Measurements from ENCODE around the gene ARMC8.

- TF ChIP-seq SMC3 (conservative IDR thresholded peaks at IDR 0.05; ENCODE audit: poor library complexity) = no peak
- no peak for TF ChIP-seq CTCF (IDR thresholded peaks at IDR 0.05; ENCODE audit: poor library complexity, severe bottlenecking)
- no peak for TF ChIP-seq TAF1 (IDR thresholded peaks at IDR 0.05; ENCODE audit: low read depth)
- no peak for TF ChIP-seq REST (IDR thresholded peaks at IDR 0.05; ENCODE audit: borderline replicate concordance)
- no peak for TF ChIP-seq EP300 (conservative IDR thresholded peaks at IDR 0.05; ENCODE audit: poor library complexity, severe bottlenecking)
Measured at GRCh38 chr3:138328341-138328740, 141.2 kb downstream of the ARMC8 start.
